Measurements from ENCODE around the gene ME3. TPM values are rescaled to one million over a fixed set of nuclear protein-coding genes. Genes with fewer than 3 reads are reported as not detected.

Gene ME3
- total RNA-seq, 1 donor from 2014 or later = 67.7 TPM

- DNase-seq (ENCODE audit: low read depth, low spot score) = no peak
These were observed 83.2 kb downstream of the ME3 start for GRCh38 chr11:86589204-86589603.

- no peak for DNase-seq (ENCODE audit: low read depth, low spot score)
These were observed 83.8 kb downstream of the ME3 start for GRCh38 chr11:86588566-86589090.

- DNase-seq (ENCODE audit: low read depth, low spot score) = no peak
These were observed 84.9 kb downstream of the ME3 start for GRCh38 chr11:86587264-86588193.

- DNase-seq (ENCODE audit: low read depth, low spot score) = no peak
These were observed 86.1 kb downstream of the ME3 start for GRCh38 chr11:86586307-86586706.

GRCh38 chr11:86582898-86583297 is 89.5 kb downstream of the ME3 start:
- no peak for DNase-seq (ENCODE audit: low read depth, low spot score)

- DNase-seq (ENCODE audit: low read depth, low spot score) = no peak
These were observed 91.9 kb downstream of the ME3 start for GRCh38 chr11:86580535-86580934.

- no peak for DNase-seq (ENCODE audit: low read depth, low spot score)
These were observed 93.0 kb downstream of the ME3 start for GRCh38 chr11:86579406-86579731.

- DNase-seq (ENCODE audit: low read depth, low spot score) = no peak
These were observed 93.5 kb downstream of the ME3 start for GRCh38 chr11:86578727-86579405.

- DNase-seq (ENCODE audit: low read depth, low spot score) = peak; percentile 92
These were observed 94.5 kb downstream of the ME3 start for GRCh38 chr11:86577644-86578636.

- no peak for DNase-seq (ENCODE audit: low read depth, low spot score)
These were observed 95.3 kb downstream of the ME3 start for GRCh38 chr11:86576946-86577624.

GRCh38 chr11:86575927-86576326 is 96.5 kb downstream of the ME3 start:
- no peak for DNase-seq (ENCODE audit: low read depth, low spot score)

GRCh38 chr11:86575208-86575855 is 97.1 kb downstream of the ME3 start:
- no peak for DNase-seq (ENCODE audit: low read depth, low spot score)

GRCh38 chr11:86574493-86575207 is 97.8 kb downstream of the ME3 start:
- no peak for DNase-seq (ENCODE audit: low read depth, low spot score)

- no peak for DNase-seq (ENCODE audit: low read depth, low spot score)
These were observed 101.0 kb downstream of the ME3 start for GRCh38 chr11:86571273-86571948.

- no peak for DNase-seq (ENCODE audit: low read depth, low spot score)
These were observed 102.0 kb downstream of the ME3 start for GRCh38 chr11:86570451-86570850.

GRCh38 chr11:86570020-86570419 is 102.4 kb downstream of the ME3 start:
- DNase-seq (ENCODE audit: low read depth, low spot score) = no peak

- no peak for DNase-seq (ENCODE audit: low read depth, low spot score)
These were observed 103.3 kb downstream of the ME3 start for GRCh38 chr11:86569109-86569508.

GRCh38 chr11:86565801-86566312 is 106.6 kb downstream of the ME3 start:
- DNase-seq (ENCODE audit: low read depth, low spot score) = no peak

GRCh38 chr11:86565388-86565787 is 107.0 kb downstream of the ME3 start:
- no peak for DNase-seq (ENCODE audit: low read depth, low spot score)

All from pulmonary artery endothelial cell (primary cell).